Gastrocnemius medialis (tissue), 4 donors: ENCODE data around the gene PTTG1IP. TPM values are rescaled to one million over a fixed set of nuclear protein-coding genes. Genes with fewer than 3 reads are reported as not detected.

ENCODE experiments used
- ATAC-seq, 2 donors: fragments of 150-250 bp; one replicate each; pipeline ENCODE4 v1.9.1; 2016
- DNase-seq, 2 donors: peaks; one replicate each; pipeline ENCODE4 v3.0.0-alpha.2; 2019
- H3K27ac ChIP-seq, 4 donors: fragments of 200-600 bp; sonication (generic); 1 replicate in 1 of 4; 2 replicates in 3 of 4; pipeline ENCODE4 v1.5.1; 2016 to 2018; ENCODE audit warnings: mild to moderate bottlenecking in 2 of 4, moderate library complexity in 1 of 4
- H3K27me3 ChIP-seq, 3 donors: fragments of 200-600 bp; sonication (generic) in 2 of 3; 1 replicate in 1 of 3; 2 replicates in 2 of 3; pipeline versions ENCODE4 v1.5.1 to v1.6.0; 2016 to 2019; ENCODE audit warnings: mild to moderate bottlenecking in 1 of 3, moderate library complexity in 1 of 3
- H3K36me3 ChIP-seq, 2 donors: fragments of 200-600 bp; sonication (generic) in 1 of 2; one replicate each; pipeline ENCODE4 v1.5.1; 2017 to 2018
- H3K4me1 ChIP-seq, 2 donors: fragments of 200-600 bp; sonication (generic) in 1 of 2; one replicate each; pipeline ENCODE4 v1.5.1; 2016 to 2017; ENCODE audit warnings: mild to moderate bottlenecking in 2 of 2
- H3K4me3 ChIP-seq, 4 donors: fragments of 200-600 bp; sonication (generic) in 3 of 4; 1 replicate in 1 of 4; 2 replicates in 3 of 4; pipeline ENCODE4 v1.5.1; 2016 to 2019; ENCODE audit warnings: mild to moderate bottlenecking in 2 of 4
- H3K9me3 ChIP-seq, 3 donors: fragments of 200-600 bp; sonication (generic) in 2 of 3; 1 replicate in 1 of 3; 2 replicates in 2 of 3; pipeline ENCODE4 v1.5.1; 2016 to 2019
- CTCF ChIP-seq, 5 experiments: fragments of 450-650 bp in 3 of 5; fragments of 200-600 bp in 2 of 5; sonication (generic) in 2 of 5; IDR thresholded peaks in 4 of 5; conservative IDR thresholded peaks in 1 of 5; 1 replicate in 4 of 5; 2 replicates in 1 of 5; pipeline ENCODE4 v1.5.1; 2016 to 2019; ENCODE audit warnings: antibody characterized with exemption in 5 of 5, mild to moderate bottlenecking in 3 of 5, moderate library complexity in 3 of 5
- POLR2A ChIP-seq, 2 donors: fragments of 450-650 bp; IDR thresholded peaks; one replicate each; pipeline ENCODE4 v1.6.1; 2017; ENCODE audit warnings: antibody characterized with exemption in 2 of 2, mild to moderate bottlenecking in 2 of 2, moderate library complexity in 2 of 2
- in situ Hi-C, 4 donors: fragments of 200-750 bp; cut with MboI; loops; one replicate each; pipeline versions ENCODE4 v1.15.0 to v1.8.0; 2017; ENCODE audit warnings: low sequenced_read_pairs in 4 of 4
- intact Hi-C: fragments of 100-400 bp; cut with DNase I; formaldehyde crosslinking; loops from one replicate; pipeline ENCODE4 v1.15.1; 2023; ENCODE audit warnings: low total_unique reads
- total RNA-seq, 4 donors: library from RNA; depleted of rRNA; stranded (reverse); fragments of >200 nt; gene quantifications; one replicate each; pipeline versions ENCODE4 v1.1.0 to v1.2.3, GENCODE V29; 2016

Gene PTTG1IP
- total RNA-seq, 4 donors from 2014 or later: 116 to 217 (median 127) TPM

- no peak for DNase-seq
These were observed 14.7 kb downstream of the PTTG1IP start for GRCh38 chr21:44858791-44859190.

GRCh38 chr21:44858291-44858690, 15.2 kb downstream of the PTTG1IP start:
- Histone ChIP-seq H3K36me3 (peaks cover 0 to 41% of the 10 kb centered on the region in 2 donors), H3K4me1 (peaks cover 27 to 40% of the 10 kb centered on the region in 2 donors), H3K4me3 (no peak overlapping the region), H3K9me3 (no peaks in the 10 kb centered on the region), H3K27ac (peak overlapping the region; percentile 63 to 89 (median 88)), H3K27me3 (no peaks in the 10 kb centered on the region)
- in situ Hi-C loops (no loop called here), intact Hi-C loops (loop anchor here (5.0 kb wide), 2 partner anchors 41 to 194 kb away; partner anchors contain the start of gene SUMO3)
- peak in 1 of 2 donors; percentile 6 for ATAC-seq
- TF ChIP-seq POLR2A (IDR thresholded peaks at IDR 0.05): peak; percentile 49
- TF ChIP-seq CTCF (IDR thresholded peaks at IDR 0.05 in 4 of 5, conservative IDR thresholded peaks at IDR 0.05 in 1 of 5): no peak
- peak in 1 of 2 donors; percentile 72 for DNase-seq

More at GRCh38 chr21:44858791-44859190, 14.7 kb downstream of the PTTG1IP start:
- no peaks in the 10 kb centered on the region for H3K9me3 ChIP-seq
- no peaks in the 10 kb centered on the region for H3K27me3 ChIP-seq
- intact Hi-C loops (loop anchor here (5.0 kb wide), 2 partner anchors 41 to 194 kb away; partner anchors contain the start of gene SUMO3), in situ Hi-C loops (no loop called here)
- no peak for TF ChIP-seq CTCF (IDR thresholded peaks at IDR 0.05 in 4 of 5, conservative IDR thresholded peaks at IDR 0.05 in 1 of 5)
- ATAC-seq: no peak
- H3K27ac ChIP-seq: peak overlapping the region; percentile 63 to 89 (median 88)
- peaks cover 0 to 45% of the 10 kb centered on the region in 2 donors for H3K36me3 ChIP-seq
- no peak overlapping the region for H3K4me3 ChIP-seq
- peaks cover 22 to 35% of the 10 kb centered on the region in 2 donors for H3K4me1 ChIP-seq

GRCh38 chr21:44857127-44857892, 16.2 kb downstream of the PTTG1IP start:
- in situ Hi-C loops (no loop called here), intact Hi-C loops (loop anchor here (5.0 kb wide), 2 partner anchors 40 to 195 kb away; partner anchors contain the start of gene SUMO3)
- Histone ChIP-seq H3K9me3 (no peaks in the 10 kb centered on the region), H3K4me3 (no peak overlapping the region), H3K36me3 (peaks cover 0 to 39% of the 10 kb centered on the region in 2 donors), H3K27me3 (no peaks in the 10 kb centered on the region), H3K4me1 (peaks cover 27 to 43% of the 10 kb centered on the region in 2 donors), H3K27ac (peak overlapping the region; percentile 87 to 89 (median 88))
- ATAC-seq (no peak), DNase-seq (no peak)
- no peak for TF ChIP-seq CTCF (IDR thresholded peaks at IDR 0.05 in 4 of 5, conservative IDR thresholded peaks at IDR 0.05 in 1 of 5)
- TF ChIP-seq POLR2A (IDR thresholded peaks at IDR 0.05): no peak

- Histone ChIP-seq H3K9me3 (no peaks in the 10 kb centered on the region), H3K27ac (peak overlapping the region; percentile 87 to 89 (median 88)), H3K4me1 (peaks cover 33 to 43% of the 10 kb centered on the region in 2 donors), H3K27me3 (no peaks in the 10 kb centered on the region), H3K36me3 (peaks cover 0 to 41% of the 10 kb centered on the region in 2 donors), H3K4me3 (no peak overlapping the region)
- intact Hi-C loops: loop anchor here (5.0 kb wide), 2 partner anchors 39 to 196 kb away; partner anchors contain the start of gene SUMO3
- in situ Hi-C loops: no loop called here
- no peak for TF ChIP-seq POLR2A (IDR thresholded peaks at IDR 0.05)
- no peak for TF ChIP-seq CTCF (IDR thresholded peaks at IDR 0.05 in 4 of 5, conservative IDR thresholded peaks at IDR 0.05 in 1 of 5)
- ATAC-seq (no peak), DNase-seq (no peak)
These were observed 17.4 kb downstream of the PTTG1IP start for GRCh38 chr21:44856131-44856530.
